GM23248 (cell line): Measurements from ENCODE around the gene SGMS1.

Source experiments
- EZH2 ChIP-seq: fragments of 200-600 bp; sonication (generic); IDR thresholded peaks from 2 replicates; pipeline ENCODE4 v1.6.1; 2018; ENCODE audit warnings: antibody characterized with exemption, mild to moderate bottlenecking; ENCODE audit not compliant: insufficient read depth, poor library complexity, severe bottlenecking
- EZH2phosphoT487 ChIP-seq: fragments of 200-600 bp; sonication (generic); IDR thresholded peaks from 2 replicates; pipeline ENCODE4 v1.6.1; 2018; ENCODE audit warnings: antibody characterized with exemption, moderate library complexity, mild to moderate bottlenecking, low read depth; ENCODE audit not compliant: insufficient read depth

- no peak for TF ChIP-seq EZH2
- no peak for TF ChIP-seq EZH2phosphoT487
Measured at GRCh38 chr10:50351483-50352146, 272.1 kb downstream of the SGMS1 start.
